Activated naive CD4-positive, alpha-beta T cell treated with anti-CD3 and anti-CD28 coated beads, Interleukin-2, amount 50 U/mL, for 24 hours (primary cell): ENCODE data around the gene CCDC69.
"Not testable (repeated sequence)": the region's sequence is repeated elsewhere in the genome, so short reads cannot be mapped to it uniquely, and the experiment has no call there.

ENCODE experiments used
- H3K27ac Mint-ChIP-seq: one replicate; pipeline ENCODE4 v1.8.0; 2021; ENCODE audit warnings: mild to moderate bottlenecking, mixed read lengths
- H3K27me3 Mint-ChIP-seq: one replicate; pipeline ENCODE4 v1.8.0; 2021; ENCODE audit warnings: mixed read lengths
- H3K36me3 Mint-ChIP-seq: one replicate; pipeline ENCODE4 v1.8.0; 2021; ENCODE audit warnings: mixed read lengths
- H3K4me1 Mint-ChIP-seq: one replicate; pipeline ENCODE4 v1.8.0; 2021; ENCODE audit warnings: mixed read lengths
- H3K4me3 Mint-ChIP-seq: one replicate; pipeline ENCODE4 v1.8.0; 2021; ENCODE audit warnings: mild to moderate bottlenecking, mixed read lengths
- H3K9me3 Mint-ChIP-seq: one replicate; pipeline ENCODE4 v1.8.0; 2021; ENCODE audit warnings: mixed read lengths

Gene CCDC69

DNA sequence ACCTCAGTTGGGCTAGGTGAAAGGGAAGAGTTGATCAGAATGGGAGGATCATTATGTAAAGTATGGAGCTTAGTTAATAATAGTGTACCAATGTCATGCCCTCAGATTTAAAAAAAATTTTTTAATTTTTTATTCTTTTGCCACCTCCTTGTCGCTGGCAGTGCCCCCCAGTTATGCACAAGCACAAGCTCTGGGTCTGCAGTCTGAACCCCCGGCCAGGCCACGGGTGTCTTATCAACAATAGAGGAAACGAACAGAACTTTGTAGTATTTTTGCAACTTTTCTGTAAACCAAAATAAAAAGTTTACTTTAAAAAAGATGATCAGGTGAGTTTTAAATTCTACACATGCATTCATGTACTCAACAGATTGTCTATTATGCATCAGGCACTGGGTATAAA is 27.7 kb upstream of the CCDC69 start:
- H3K4me1 Mint-ChIP-seq: peaks cover 50% of the 10 kb centered on the region

DNA sequence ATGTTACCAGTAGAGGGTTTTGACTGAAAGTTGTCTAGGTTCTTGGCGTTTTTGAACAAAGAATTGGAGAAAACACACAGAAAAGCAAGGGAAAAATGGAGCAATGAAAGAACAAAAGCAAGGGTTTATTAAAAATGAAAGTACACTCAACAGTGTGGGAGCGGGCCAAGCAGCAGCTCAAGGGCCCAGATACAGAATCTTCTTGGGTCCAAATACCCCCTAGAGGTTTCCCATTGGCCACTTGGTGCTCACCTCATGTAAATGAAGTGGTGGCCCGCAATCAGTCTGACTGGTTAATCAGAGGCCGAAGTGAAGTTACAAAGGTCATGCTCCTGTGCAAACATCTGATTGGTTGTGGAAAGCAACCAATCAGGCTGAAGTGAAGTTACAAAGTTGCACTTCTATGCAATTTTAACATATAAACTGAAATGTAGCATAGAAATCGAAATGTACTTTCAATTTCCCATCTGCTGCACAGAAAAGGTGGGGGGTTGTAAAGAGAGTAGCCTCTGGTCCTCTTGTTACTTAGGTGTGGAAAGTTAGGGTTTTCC is 27.2 kb upstream of the CCDC69 start:
- Mint-ChIP-seq H3K4me1 (peaks cover 48% of the 10 kb centered on the region), H3K4me3 (peak overlapping the region; percentile 82), H3K27me3 (no peaks in the 10 kb centered on the region), H3K36me3 (no peaks in the 10 kb centered on the region), H3K9me3 (no peaks in the 10 kb centered on the region), H3K27ac (peak overlapping the region; percentile 65)

More for the DNA sequence above, 27.7 kb upstream of the CCDC69 start:
- peak overlapping the region; percentile 83 for H3K27ac Mint-ChIP-seq
- H3K36me3 Mint-ChIP-seq: no peaks in the 10 kb centered on the region
- H3K27me3 Mint-ChIP-seq: no peaks in the 10 kb centered on the region
- peak overlapping the region; percentile 82 for H3K4me3 Mint-ChIP-seq
- no peaks in the 10 kb centered on the region for H3K9me3 Mint-ChIP-seq

DNA sequence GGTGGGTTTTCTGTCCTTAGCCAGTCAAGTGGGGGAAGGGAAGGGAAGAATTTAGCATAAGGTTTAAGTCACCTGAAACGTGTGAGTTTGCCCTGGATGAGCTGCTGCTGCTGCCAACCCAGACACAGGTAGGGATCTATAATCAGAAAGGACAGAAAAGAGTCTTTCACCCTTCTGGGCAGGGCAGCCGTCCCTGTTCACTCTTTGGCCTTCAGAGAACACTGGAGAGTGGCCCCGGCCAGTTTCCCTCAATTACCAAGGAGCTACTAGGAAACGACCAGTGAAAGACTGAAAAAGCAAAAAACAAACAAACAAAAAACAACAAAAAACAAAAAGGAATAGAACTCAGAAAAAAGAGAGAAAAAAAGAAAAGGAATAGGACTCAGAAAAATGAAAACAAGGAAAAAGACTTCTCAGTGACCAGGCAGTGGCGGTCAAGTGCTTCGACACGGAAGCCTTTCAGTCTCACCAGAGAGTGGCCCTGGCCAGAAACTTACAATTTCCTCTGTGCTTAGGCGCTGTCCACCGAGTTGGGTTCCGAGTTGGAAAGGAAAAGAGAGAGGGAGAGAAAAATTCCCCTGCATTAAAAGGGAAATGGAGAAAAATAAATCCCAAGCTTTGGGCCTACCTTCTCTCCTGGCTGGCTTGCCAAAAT is 26.6 kb upstream of the CCDC69 start:
- Mint-ChIP-seq H3K4me1 (peaks cover 42% of the 10 kb centered on the region), H3K27me3 (no peaks in the 10 kb centered on the region), H3K4me3 (peak overlapping the region; percentile 82), H3K27ac (peak overlapping the region; percentile 65), H3K36me3 (no peaks in the 10 kb centered on the region), H3K9me3 (no peaks in the 10 kb centered on the region)

DNA sequence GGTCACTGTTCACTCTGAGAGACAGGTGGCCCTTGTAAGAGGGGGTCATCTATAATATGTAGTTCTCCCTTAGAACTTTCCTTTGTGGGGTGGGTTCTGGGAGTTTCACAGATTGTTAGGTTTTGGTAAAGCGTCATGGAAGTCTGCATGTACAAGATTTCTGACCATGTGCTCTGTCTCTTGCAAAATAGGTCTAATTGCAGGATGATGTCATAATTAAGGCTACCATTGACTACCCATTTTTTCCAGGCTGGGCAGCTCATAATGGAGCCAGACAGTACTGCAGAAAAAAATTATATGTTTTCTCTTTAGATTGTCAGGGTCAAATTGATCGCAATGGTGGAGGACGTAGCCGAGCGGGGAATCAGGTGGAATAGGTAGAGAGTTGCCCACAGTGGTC is 25.4 kb upstream of the CCDC69 start:
- no peaks in the 10 kb centered on the region for H3K9me3 Mint-ChIP-seq

DNA sequence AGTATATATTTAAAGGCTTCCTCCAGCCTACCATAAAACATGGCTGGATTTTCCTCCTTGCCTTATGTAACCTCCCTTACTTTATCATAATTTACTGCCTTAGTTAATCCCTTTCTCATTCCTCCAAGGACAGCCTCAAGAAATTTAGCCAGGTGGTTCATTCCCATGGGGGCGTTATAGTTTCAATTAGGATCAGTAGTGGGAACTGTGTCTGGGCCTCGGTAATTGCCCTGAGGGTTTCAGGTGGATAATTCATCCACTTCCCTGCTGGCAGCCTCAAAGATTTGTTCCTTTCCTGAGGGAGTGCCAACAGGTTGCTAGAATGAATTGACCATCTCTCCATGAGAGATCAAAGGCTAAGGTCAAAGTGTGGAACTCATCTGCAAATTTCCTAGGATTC is 24.8 kb upstream of the CCDC69 start:
- H3K27ac Mint-ChIP-seq: no peak overlapping the region
- H3K4me3 Mint-ChIP-seq: no peak overlapping the region
- no peaks in the 10 kb centered on the region for H3K36me3 Mint-ChIP-seq
- peaks cover 26% of the 10 kb centered on the region for H3K4me1 Mint-ChIP-seq
- no peaks in the 10 kb centered on the region for H3K9me3 Mint-ChIP-seq
- no peaks in the 10 kb centered on the region for H3K27me3 Mint-ChIP-seq

More for the DNA sequence above, 25.4 kb upstream of the CCDC69 start:
- peaks cover 32% of the 10 kb centered on the region for H3K4me1 Mint-ChIP-seq
- H3K27ac Mint-ChIP-seq: no peak overlapping the region
- no peaks in the 10 kb centered on the region for H3K36me3 Mint-ChIP-seq
- no peaks in the 10 kb centered on the region for H3K27me3 Mint-ChIP-seq
- H3K4me3 Mint-ChIP-seq: no peak overlapping the region

DNA sequence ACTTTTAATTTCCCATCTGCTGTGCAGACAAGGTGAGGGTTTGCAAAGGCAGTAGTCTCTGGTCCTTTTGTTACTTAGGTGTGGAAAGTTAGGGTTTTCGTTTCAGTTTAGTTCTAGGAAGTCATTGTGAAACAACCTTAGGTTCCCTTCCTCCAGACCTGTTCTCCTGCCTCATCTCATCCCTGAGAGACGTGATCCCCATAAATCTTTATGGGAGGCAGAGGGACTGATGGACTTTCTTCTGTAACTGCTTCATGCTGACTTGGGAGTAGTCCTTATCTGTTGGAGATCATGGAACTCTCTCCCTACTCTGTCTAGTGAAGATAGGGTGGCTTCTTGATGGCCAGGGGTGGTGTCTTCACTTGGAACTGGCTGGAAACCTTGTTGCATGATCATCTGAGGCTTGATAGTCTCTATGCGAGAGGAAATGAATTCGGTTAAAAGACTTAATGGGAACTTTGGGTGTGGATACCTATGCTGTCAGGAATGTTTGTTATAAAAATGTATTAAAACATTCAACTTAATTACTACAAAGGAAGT is 21.9 kb upstream of the CCDC69 start:
- Mint-ChIP-seq H3K27me3 (no peaks in the 10 kb centered on the region), H3K4me1 (peaks cover 14% of the 10 kb centered on the region), H3K27ac (no peak overlapping the region), H3K36me3 (no peaks in the 10 kb centered on the region), H3K4me3 (no peak overlapping the region), H3K9me3 (no peaks in the 10 kb centered on the region)

DNA sequence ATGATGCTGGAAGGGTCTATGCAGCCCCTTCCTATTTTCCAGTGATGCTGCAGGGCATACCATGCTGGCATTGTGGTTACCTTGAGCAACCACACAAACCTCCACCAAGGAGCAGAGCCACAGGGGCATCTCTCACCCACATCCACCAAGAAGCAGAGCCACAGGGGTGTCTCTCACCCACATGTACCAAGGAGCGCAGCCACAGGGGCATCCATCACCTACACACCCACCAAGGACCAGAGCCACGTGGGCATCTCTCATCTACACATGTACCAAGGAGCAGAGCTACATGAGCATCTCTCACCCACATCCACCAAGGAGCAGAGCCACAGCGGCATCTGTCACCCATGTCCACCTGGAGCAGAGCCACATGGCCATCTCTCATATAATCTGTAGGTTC is 20.3 kb upstream of the CCDC69 start:
- Mint-ChIP-seq H3K27me3 (no peaks in the 10 kb centered on the region), H3K4me1 (peaks cover 12% of the 10 kb centered on the region), H3K9me3 (no peaks in the 10 kb centered on the region), H3K27ac (no peak overlapping the region), H3K36me3 (no peaks in the 10 kb centered on the region), H3K4me3 (no peak overlapping the region)

DNA sequence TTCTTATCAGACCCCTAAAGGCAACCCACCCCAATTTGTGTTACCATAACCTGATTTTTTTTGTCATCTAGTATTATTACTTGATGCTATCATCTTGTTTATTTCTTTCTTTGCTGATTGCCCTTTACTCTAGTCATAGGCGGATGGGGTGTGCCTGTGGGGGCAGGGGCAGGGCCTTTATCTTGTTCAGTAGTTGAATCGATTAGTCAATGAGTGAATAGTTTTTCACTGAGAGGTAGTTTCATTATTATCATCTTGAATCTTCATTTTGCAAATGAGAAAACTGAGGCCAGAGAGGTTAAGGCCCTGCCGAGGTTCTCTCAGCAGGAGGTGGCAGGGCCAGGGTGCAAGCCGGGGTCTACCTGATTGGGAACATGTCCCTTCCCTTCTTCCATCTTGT is 19.7 kb upstream of the CCDC69 start:
- Mint-ChIP-seq H3K9me3 (no peaks in the 10 kb centered on the region), H3K27me3 (no peaks in the 10 kb centered on the region), H3K4me3 (no peak overlapping the region), H3K4me1 (peaks cover 12% of the 10 kb centered on the region), H3K36me3 (no peaks in the 10 kb centered on the region), H3K27ac (peak overlapping the region; percentile 21)

DNA sequence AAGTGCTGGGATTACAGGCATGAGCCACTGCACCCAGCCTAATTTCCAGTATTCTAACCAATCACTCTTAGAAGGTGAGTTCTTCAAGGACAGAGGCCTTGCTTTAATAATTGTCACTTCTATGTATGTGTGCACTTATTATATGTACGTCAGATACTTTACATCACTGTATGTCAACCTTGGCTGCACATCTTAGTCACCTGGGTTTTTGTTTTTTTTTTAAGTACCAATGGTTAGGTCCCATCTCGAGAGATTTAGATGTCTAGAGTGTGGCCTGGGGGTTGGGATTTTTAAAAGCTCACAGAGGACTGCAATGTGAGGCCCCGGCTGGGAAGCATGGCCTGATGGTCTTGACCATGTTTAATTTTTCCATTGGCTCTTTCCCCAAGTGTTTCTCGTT is 19.2 kb upstream of the CCDC69 start:
- Mint-ChIP-seq H3K4me1 (peaks cover 12% of the 10 kb centered on the region), H3K27ac (no peak overlapping the region), H3K4me3 (no peak overlapping the region), H3K9me3 (no peaks in the 10 kb centered on the region), H3K27me3 (no peaks in the 10 kb centered on the region), H3K36me3 (no peaks in the 10 kb centered on the region)

DNA sequence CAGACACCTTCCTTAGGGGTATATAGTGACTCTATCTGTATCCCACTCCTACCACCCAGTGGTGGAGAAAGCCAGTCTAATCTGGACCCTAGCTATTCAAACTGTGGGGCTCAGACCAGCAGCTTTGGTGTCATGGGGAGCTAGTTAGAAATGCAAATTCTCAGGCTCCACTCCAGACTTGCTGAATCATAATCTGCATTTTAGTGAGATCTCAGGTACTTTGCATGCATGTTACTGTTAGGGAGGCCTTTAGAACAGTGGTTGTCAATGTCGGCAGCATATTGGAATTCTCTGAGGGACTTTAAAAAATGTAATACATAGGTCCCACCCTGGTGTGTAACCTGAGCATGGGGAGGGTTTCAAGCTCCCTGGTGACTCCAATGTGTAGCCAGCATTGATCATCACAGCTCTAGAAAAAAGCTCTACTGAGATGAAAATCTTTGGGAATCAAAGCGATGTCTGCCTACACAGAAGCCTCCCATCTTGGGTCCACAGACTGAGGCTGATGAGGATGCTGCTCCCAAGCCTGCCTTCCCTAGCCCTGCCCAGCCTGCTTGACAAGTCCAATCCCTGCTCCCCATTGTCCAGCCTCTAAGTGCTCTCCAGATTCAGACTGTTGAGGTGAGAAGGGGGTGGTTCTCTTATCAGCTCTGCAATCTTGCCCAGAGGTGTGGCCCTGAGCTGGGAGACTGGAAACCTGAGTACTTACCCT is 17.2 kb upstream of the CCDC69 start:
- Mint-ChIP-seq H3K4me3 (no peak overlapping the region), H3K27me3 (no peaks in the 10 kb centered on the region), H3K9me3 (no peaks in the 10 kb centered on the region), H3K27ac (no peak overlapping the region), H3K36me3 (no peaks in the 10 kb centered on the region), H3K4me1 (peaks cover 12% of the 10 kb centered on the region)

DNA sequence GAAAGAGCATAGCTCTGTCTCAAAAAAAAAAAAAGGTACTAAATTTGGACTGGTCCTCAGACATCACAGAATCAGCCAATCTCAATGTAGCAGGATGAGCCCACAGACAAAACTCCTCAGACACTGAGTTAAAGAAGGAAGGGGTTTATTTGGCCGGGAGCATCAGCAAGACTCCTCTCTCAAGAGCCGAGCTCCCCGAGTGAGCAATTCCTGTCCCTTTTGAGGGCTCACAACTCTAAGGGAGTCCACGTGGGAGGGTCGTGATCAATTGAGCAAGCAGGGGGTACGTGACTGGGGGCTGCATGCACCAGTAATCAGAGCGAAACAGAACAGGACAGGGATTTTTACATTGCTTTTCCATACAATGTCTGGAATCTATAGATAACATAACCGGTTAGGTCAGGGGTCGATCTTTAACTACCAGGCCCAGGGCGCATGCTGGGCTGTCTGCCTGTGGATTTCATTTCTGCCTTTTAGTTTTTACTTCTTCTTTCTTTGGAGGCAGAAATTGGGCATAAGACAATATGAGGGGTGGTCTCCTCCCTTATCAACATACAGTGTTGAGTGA is 16.5 kb upstream of the CCDC69 start:
- H3K27ac Mint-ChIP-seq, H3K4me3 Mint-ChIP-seq: not testable (repeated sequence)

DNA sequence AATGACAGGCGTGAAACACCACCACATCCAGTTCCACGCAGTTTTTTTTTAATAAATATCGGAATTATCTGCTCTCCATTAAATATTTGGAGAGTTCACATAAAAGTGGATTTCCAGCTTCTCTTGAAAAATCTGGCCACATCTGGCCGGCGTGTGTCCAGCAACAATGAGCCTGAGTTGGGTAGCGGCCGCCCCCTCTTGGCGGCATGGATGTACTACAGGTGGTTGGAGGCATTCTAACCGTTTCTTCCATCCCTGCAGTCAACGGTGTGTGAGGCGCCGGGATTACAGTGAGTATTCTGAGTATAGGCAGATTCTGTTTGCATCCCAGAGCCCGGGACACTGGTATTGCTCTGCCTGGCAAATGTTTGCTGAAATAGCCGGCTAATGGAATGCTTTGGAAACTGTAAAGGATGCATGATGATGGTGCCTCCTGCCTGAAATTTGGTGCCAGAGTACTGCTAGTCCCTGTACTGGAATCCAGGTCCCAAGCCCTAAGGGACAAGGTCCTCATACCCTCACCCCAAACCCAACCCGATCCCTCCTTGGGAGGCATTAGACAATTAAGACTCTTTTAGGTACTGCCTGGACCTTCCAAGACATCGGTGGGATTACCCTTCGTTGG is 15.5 kb upstream of the CCDC69 start:
- Mint-ChIP-seq H3K4me3 (no peak overlapping the region), H3K4me1 (peaks cover 16% of the 10 kb centered on the region), H3K27ac (no peak overlapping the region), H3K36me3 (no peaks in the 10 kb centered on the region), H3K27me3 (no peaks in the 10 kb centered on the region), H3K9me3 (no peaks in the 10 kb centered on the region)

More for the DNA sequence above, 16.5 kb upstream of the CCDC69 start:
- H3K4me1 Mint-ChIP-seq: peaks cover 12% of the 10 kb centered on the region
- not testable (repeated sequence) for H3K36me3 Mint-ChIP-seq, H3K27me3 Mint-ChIP-seq, H3K9me3 Mint-ChIP-seq

DNA sequence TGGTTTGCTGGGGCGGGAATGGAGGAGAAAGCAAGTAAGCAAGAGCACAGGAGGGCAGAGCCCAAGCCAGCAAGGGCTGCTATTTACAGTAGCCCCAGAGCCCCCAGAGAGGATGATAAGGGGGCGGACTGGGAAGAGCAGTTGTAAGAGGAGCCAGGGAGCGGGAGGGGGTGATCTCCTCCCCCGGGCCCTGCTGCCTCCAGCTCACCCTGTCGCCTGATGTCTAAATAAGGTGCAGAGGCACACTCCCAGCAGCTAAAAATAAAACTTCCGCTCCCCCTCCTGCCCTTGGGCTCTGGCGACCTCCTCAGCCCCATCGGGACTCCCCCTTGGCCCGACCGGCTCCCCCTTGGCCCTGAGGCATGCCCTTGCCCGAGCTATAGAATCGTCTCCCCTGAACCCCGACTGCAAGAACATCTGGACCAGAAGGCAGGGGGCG is 14.4 kb upstream of the CCDC69 start:
- Mint-ChIP-seq H3K36me3 (no peaks in the 10 kb centered on the region), H3K27me3 (no peaks in the 10 kb centered on the region), H3K27ac (no peak overlapping the region), H3K4me1 (peaks cover 21% of the 10 kb centered on the region), H3K9me3 (no peaks in the 10 kb centered on the region), H3K4me3 (no peak overlapping the region)

DNA sequence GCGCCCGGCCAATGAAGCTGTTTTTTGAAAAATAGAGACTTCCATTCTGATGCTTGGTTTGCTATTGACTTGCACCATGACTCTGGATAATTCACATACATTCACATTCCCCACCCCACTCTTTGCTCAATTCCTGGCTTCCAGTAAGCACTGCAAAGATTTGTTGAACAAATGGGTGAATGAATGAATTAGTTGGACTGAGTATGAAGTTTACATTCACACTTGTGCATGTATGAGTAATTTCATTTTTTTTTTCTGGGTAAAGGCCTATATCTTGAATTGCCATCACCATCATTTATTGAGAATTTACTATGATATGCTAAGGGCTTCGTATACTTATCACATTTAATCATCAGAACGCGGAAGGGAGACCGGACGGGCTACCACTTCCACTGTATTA is 13.8 kb upstream of the CCDC69 start:
- Mint-ChIP-seq H3K4me3 (no peak overlapping the region), H3K27ac (no peak overlapping the region), H3K9me3 (no peaks in the 10 kb centered on the region), H3K36me3 (no peaks in the 10 kb centered on the region), H3K4me1 (peaks cover 21% of the 10 kb centered on the region), H3K27me3 (no peaks in the 10 kb centered on the region)

DNA sequence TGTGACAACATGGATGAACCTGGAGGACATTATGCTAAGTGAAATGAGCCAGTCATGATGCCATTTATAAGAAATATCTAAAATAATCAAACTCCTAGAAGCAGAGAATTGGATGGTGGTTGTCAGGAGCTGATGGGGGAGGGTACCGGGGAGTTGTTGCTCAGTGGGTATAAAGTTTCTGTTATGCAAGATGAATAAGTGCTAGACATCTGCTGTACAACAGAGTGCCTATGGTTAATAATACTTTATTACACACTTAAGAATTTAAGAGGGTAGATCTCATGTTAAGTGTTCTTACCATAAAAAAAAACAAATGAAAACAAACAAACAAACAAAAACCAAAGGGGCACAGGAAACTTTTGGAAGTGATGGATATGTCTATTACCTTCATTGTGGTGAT is 13.0 kb upstream of the CCDC69 start:
- H3K4me1 Mint-ChIP-seq: peaks cover 21% of the 10 kb centered on the region
- no peak overlapping the region for H3K4me3 Mint-ChIP-seq

DNA sequence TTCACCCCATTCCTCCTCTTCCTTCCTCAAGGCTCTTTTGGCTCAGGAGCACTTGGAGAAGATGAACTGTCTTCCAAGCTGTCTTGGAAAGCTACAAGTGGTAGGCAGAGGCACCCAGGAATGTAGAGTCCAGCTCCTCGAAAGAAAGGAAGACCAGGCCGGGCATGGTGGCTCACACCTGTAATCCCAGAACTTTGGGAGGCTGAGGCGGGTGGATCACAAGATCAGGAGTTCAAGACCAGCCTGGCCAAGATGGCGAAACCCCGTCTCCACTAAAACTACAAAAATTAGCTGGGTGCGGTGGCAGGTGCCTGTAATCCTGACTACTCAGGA is 11.3 kb upstream of the CCDC69 start:
- not testable (repeated sequence) for H3K27ac Mint-ChIP-seq

More for the DNA sequence above, 13.0 kb upstream of the CCDC69 start:
- H3K36me3 Mint-ChIP-seq: no peaks in the 10 kb centered on the region
- no peak overlapping the region for H3K27ac Mint-ChIP-seq
- no peaks in the 10 kb centered on the region for H3K27me3 Mint-ChIP-seq
- no peaks in the 10 kb centered on the region for H3K9me3 Mint-ChIP-seq

More for the DNA sequence above, 11.3 kb upstream of the CCDC69 start:
- H3K4me3 Mint-ChIP-seq, H3K9me3 Mint-ChIP-seq, H3K36me3 Mint-ChIP-seq, H3K4me1 Mint-ChIP-seq, H3K27me3 Mint-ChIP-seq: not testable (repeated sequence)
